ENCODE results near the gene STAT6. TPM values are rescaled to one million over a fixed set of nuclear protein-coding genes. Genes with fewer than 3 reads are reported as not detected.

The STAT6 gene
- polyA plus RNA-seq, 1 donor (not counting 4 experiments of a cell fraction or from before 2014, with no cell fraction given), result 113 TPM

DNA sequence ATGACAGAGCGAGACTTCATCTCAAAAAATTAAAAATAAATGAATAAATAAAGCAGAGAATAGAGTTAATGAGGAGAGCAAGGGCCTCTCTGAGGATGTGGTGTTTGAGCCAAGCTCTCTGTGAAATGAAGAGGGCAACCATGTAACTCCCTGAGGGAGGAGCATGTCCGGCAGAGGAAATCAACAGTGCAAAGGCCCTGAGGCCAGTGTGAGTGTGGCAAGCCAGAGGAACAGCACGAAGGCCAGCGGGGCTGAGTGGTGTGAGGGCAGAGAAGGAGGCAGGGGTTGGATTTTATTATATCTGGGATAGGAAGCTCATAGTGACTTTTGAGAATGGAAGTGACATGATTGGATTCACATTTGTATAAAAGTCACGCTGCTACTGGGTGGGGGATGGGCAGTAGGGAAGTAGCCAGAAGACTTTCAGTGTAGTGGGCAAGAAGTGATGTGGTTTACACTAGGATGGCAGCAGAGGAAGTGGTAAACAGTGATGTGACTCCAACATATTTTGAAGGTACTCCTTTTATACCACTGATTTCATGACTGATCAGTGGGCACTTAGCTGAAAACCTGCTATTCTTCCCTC lies 46.5 kb upstream of the STAT6 start:
- FAIRE-seq (no peak), DNase-seq (ENCODE audit: low read depth, low spot score) (no peak)
- Histone ChIP-seq H3K9me1 (ENCODE audit: control insufficient read depth, extremely low read depth, insufficient read depth, low read length) (no peaks in the 10 kb centered on the region), H3K9me3 (ENCODE audit: control insufficient read depth, low read depth, low read length) (no peaks in the 10 kb centered on the region), H3K4me1 (ENCODE audit: control insufficient read depth, extremely low read depth, insufficient read depth, low read length) (peaks cover 5% of the 10 kb centered on the region), H3K79me2 (ENCODE audit: control insufficient read depth, insufficient read depth, low read length) (no peaks in the 10 kb centered on the region), H3K4me2 (ENCODE audit: control insufficient read depth, extremely low read depth, insufficient read depth, low read depth, low read length) (no peak overlapping the region), H3K36me3 (ENCODE audit: control insufficient read depth in 2 of 2, extremely low read depth in 1 of 2, insufficient read depth in 2 of 2, low read length in 2 of 2) (peaks cover 0 to 27% of the 10 kb centered on the region in 2 experiments), H3K27ac (ENCODE audit: control insufficient read depth, insufficient read depth, low read length) (no peak overlapping the region), H3K9ac (ENCODE audit: control insufficient read depth, extremely low read depth, insufficient read depth, low read length) (no peak overlapping the region), H3K27me3 (ENCODE audit: control insufficient read depth, extremely low read depth, insufficient read depth, low read length) (no peaks in the 10 kb centered on the region), H2AFZ (ENCODE audit: control insufficient read depth, low read length) (no peak overlapping the region), H3K4me3 (ENCODE audit: control insufficient read depth in 2 of 3, extremely low read depth in 1 of 3, insufficient read depth in 2 of 3, low read depth in 1 of 3, low read length in 3 of 3) (no peak overlapping the region), H4K20me1 (ENCODE audit: control insufficient read depth, extremely low read depth, insufficient read depth, low read length) (no peaks in the 10 kb centered on the region)
- dilution Hi-C loops (cut with MboI; ENCODE audit: extremely low pct_ligation_motif_present, low sequenced_read_pairs), result no loop called here
- TF ChIP-seq EZH2 (IDR thresholded peaks at IDR 0.05; ENCODE audit: low read length) (no peak), CTCF (optimal IDR thresholded peaks at IDR 0.05 in 1 of 3, IDR thresholded peaks at IDR 0.05 in 1 of 3, conservative IDR thresholded peaks at IDR 0.05 in 1 of 3; ENCODE audit: extremely low read depth in 1 of 3, insufficient read depth in 2 of 3, low read length in 3 of 3) (no peak)

DNA sequence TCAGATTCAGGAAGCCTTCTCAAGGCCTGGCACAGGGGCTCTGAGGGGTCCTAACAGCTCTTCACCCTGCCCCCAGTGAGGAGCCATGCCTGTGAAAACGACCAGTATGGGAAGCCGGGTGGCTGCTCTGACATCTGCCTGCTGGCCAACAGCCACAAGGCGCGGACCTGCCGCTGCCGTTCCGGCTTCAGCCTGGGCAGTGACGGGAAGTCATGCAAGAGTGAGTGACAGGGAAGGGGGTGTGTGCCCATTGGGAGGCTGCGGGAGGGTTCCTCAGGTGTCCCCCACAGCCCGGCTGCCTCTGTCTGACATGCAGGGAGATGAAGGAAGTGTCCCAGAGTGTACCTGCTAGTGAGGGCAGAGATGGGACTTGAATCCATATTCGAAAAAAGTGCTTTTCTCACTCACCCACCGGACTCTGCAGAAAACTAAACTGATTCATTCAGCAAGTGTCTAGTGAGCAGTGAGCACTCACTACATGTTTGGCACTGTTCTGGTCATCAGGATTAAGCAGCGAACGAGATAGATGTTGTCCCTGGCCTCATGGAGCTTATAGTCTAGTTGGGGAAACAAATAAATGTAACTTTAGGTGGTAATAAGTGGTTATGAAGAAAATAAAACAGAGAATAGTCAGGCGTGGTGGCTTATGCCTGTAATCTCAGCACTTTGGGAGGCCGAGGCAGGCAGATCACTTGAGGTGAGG lies 45.7 kb upstream of the STAT6 start:
- Histone ChIP-seq H3K79me2 (ENCODE audit: control insufficient read depth, insufficient read depth, low read length) (no peaks in the 10 kb centered on the region), H3K27me3 (ENCODE audit: control insufficient read depth, extremely low read depth, insufficient read depth, low read length) (no peaks in the 10 kb centered on the region), H3K27ac (ENCODE audit: control insufficient read depth, insufficient read depth, low read length) (no peak overlapping the region), H3K4me3 (ENCODE audit: control insufficient read depth in 2 of 3, extremely low read depth in 1 of 3, insufficient read depth in 2 of 3, low read depth in 1 of 3, low read length in 3 of 3) (no peak overlapping the region), H3K9me3 (ENCODE audit: control insufficient read depth, low read depth, low read length) (no peaks in the 10 kb centered on the region), H2AFZ (ENCODE audit: control insufficient read depth, low read length) (no peak overlapping the region), H4K20me1 (ENCODE audit: control insufficient read depth, extremely low read depth, insufficient read depth, low read length) (no peaks in the 10 kb centered on the region), H3K9me1 (ENCODE audit: control insufficient read depth, extremely low read depth, insufficient read depth, low read length) (no peaks in the 10 kb centered on the region), H3K36me3 (ENCODE audit: control insufficient read depth in 2 of 2, extremely low read depth in 1 of 2, insufficient read depth in 2 of 2, low read length in 2 of 2) (peaks cover 0 to 25% of the 10 kb centered on the region in 2 experiments), H3K4me1 (ENCODE audit: control insufficient read depth, extremely low read depth, insufficient read depth, low read length) (peaks cover 13% of the 10 kb centered on the region), H3K9ac (ENCODE audit: control insufficient read depth, extremely low read depth, insufficient read depth, low read length) (no peak overlapping the region), H3K4me2 (ENCODE audit: control insufficient read depth, extremely low read depth, insufficient read depth, low read depth, low read length) (no peak overlapping the region)
- TF ChIP-seq CTCF (optimal IDR thresholded peaks at IDR 0.05 in 1 of 3, IDR thresholded peaks at IDR 0.05 in 1 of 3, conservative IDR thresholded peaks at IDR 0.05 in 1 of 3; ENCODE audit: extremely low read depth in 1 of 3, insufficient read depth in 2 of 3, low read length in 3 of 3) (no peak), EZH2 (IDR thresholded peaks at IDR 0.05; ENCODE audit: low read length) (no peak)
- dilution Hi-C loops (cut with MboI; ENCODE audit: extremely low pct_ligation_motif_present, low sequenced_read_pairs), result no loop called here
- DNase-seq (ENCODE audit: low read depth, low spot score) (no peak), FAIRE-seq (no peak)

Measured in keratinocyte (primary cell).